GM21360 (cell line): Measurements from ENCODE around the gene PYGL.
A peak's percentile ranks its signal among the peaks of the same experiment; 100 is the strongest.

Experiments used
- ATAC-seq: cut with Tn5 transposase; IDR thresholded peaks from one replicate; pipeline ENCODE4 v1.9.1; 2021; ENCODE audit warnings: mild to moderate bottlenecking, moderate library complexity; ENCODE audit not compliant: unreplicated experiment

Gene PYGL

DNA sequence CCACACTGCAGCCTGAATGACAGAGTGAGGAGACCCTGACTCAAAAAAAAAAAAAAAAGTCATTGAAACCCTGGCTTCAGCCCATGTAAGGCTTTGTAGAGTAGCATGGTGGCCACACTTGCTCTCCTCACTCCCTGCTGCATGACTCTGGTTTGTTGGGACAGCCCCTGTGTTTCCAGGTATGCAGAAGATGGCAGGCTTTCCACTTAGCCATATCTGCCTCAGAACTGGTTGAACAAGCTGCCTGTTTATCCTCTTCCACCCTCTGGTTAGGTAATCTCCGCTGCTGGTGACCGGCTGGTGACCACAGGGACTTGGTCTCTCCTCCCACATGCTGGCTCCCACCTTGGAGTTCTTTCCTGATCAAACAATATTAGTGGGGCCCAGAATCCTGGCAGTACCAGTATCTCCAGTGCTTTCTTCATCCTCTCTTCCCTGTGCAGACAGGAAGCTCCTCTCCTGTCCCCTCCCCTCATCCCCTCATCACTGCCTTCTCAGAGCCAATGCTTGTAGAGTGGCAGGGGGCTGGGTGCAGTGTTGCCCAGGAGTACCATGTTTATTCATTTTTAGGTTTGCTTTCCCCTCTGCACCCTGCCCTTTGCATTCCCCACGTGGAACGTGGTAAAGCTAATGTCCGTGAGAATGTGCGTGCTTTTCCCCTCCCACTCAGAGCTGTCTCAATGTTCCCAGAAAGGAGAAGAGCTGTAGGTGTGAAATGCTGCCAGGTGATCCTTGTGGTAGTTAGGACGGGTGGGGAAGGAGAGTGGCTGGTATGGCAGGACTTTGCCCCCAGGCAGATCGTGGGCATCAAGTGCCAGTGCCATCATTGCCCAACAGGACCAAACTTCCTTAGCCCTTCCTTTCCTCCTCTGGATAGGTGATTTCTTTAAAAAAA, 61.1 kb downstream of the PYGL start:
- ATAC-seq = no peak

DNA sequence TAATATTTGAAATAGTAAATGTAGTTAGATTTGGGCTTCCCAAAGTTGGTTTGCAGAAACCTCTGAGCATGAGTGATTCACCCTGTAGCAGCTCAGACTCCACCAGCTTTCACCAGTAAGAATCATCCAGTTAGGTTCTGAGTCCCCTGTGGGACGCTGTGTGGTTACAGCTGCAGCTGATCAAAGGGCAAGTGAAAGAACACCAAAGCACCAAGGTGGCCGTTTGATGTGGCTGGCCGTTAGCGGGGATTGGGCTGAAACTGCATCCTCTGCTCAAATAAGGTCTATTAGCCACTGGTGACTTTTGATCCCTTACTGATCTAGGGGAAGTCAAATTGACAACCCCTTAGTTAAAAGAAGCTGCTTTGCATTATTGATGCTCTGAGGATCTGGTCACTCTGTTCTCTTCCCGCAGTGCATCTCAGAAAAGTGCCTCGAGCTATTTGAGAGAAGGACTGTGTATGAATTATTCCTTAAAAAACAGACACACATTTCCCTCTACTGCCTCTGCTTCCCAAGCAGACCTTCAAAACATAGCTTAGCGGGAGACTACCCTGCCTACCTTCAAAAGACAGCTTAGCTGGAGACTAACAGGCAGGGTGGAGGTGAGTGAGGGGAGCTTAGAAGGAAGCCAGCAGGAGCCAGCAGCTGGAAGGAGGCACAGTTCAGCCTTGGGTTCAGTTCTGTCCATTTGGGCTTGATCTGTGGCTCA, 68.8 kb downstream of the PYGL start:
- ATAC-seq = peak; percentile 93

DNA sequence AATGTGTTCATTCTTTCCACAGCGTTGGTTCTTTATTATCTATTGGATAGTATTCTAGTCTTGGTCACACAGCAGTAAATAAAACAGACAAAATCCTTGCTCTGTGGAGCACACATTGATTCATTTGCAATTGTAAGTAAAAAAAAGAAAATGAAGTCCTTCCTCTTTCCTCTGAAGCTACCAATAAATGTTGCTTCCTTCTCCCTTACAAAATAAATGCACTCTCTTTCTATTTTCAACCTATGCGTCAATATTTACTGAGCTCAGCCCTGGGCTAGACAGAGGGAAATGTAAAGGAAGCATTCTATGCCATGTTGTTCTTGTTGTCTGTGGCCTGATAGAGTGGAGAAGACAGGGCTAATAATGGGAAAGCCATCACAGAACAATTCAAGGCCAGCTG, 69.5 kb downstream of the PYGL start:
- no peak for ATAC-seq

DNA sequence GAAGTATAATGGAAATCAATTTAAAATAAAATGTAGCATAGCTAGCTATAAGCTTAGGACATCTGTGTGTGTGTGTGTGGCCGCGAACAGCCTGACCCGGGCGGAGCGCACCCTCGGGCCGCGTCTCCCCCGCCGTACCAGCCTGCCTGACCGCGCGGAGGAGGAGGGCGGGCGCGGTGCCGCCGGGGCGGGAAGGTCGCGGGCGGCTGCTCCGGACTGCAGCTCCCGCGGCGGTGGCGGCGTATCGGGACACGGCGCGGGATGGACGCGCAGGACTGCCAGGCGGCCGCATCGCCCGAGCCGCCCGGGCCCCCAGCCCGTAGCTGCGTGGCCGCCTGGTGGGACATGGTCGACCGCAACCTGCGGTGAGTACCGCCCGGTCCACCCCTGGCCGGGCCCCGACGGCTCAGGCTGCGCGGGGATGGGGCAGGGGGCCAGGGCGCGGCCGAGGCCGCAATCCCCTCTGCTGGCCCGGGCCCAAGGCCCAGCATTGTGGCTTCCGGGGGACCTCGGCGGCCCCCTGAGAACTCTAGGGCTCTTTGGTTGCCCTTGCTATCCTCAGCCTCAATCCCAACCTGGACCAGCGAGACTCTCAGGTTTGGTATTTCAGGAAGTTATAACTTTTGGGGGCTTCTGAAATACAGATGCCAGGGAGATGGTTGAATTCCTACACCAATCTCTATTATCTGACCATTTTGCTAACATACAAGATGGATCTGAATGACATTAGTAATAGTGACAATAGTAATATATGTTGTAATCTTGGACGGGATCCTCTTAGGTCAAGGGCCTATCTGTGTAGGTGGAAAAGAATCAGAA, 72.2 kb downstream of the PYGL start, which contains the start of gene ABHD12B:
Gene ABHD12B (plus strand): TSS at position 140 of the 819 bp plus-strand sequence. CDS start 122 bp downstream, at position 262.
- ATAC-seq = no peak

DNA sequence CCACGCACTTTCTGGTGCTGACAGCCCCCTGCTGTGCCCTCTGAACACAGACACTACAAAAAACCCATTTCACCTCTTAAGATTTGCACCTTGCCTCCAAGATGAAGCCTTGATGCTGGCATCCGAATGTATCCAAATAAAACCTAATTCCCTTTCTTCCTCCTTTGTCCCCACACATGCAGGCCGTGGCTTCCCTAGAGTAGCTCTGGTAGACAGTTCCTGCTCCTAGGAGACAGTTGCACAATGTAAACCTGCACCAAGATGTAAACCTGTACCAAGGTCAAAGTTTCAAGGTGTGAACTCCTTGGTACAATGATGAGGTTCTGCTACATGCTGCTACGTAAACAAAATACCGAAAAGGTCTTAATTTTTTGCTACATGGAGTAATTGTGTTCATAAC, 73.1 kb downstream of the PYGL start:
- no peak for ATAC-seq

DNA sequence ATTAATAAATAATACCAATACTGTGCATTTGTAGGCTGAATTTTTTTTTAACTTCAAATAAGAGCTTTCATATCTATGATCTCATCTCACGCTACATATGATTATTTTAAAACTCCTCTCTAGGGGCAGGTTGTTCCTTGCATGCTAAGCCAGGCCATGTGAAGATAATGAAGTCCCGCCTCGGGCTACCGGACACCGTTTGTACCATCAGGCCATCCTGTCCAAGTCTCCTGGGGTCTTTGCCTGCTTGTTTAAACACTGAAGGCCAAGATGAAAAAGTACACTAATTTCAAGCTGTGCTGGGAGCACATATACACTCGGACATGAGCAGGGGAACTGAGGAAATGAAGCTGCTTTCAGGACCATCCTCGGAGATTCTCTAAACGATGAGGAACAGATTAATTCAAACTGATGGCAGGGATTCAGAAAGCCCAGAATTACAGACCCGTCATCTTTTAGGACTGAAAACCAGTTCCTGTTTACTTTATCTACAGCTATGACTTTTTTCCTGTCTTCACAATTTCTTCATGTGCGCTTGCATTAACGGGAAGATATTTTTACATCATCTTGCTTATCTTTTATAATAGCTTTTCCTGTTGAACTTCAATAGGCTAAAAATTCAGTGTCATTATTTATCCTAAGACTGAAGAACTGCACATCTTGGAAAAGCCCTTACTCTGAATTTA, 78.7 kb downstream of the PYGL start:
- ATAC-seq = no peak

DNA sequence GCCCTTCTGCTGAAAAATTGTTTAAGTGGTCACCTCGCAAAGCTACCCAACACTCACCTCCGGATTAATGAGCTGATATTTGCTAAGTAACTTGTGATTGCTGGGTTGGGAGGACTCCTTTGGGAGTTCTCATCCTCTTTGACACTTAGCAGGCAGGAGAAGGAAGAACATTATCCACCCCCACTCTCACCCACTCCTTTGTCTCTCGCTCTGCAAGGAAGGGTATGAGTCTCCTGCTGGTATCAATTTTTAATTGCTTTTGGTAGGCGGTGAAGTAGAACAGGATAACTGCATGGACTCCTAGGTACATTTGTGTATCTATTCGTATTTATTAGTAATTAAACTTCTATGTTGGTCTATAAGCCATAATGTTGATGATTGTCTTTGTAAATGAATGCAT, 79.3 kb downstream of the PYGL start:
- ATAC-seq = no peak

DNA sequence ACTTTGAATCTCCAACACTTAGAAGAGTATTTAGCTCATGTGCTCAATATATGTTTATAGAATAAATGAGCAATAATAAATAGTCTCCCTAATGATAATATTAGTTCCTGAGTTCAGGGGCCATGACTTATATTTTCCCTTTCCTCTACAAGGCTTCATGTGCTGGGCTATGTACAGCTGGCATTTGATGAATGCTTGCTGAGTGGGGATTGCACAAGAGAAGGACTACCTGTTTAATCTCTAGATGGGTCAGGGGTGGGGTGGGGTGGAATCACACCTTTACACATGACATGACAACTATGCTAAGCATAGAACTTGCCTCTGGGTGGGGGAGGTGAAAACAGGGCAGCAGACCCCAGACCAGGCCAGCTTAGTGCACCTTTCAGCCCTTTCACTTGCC, 80.0 kb downstream of the PYGL start:
- no peak for ATAC-seq

DNA sequence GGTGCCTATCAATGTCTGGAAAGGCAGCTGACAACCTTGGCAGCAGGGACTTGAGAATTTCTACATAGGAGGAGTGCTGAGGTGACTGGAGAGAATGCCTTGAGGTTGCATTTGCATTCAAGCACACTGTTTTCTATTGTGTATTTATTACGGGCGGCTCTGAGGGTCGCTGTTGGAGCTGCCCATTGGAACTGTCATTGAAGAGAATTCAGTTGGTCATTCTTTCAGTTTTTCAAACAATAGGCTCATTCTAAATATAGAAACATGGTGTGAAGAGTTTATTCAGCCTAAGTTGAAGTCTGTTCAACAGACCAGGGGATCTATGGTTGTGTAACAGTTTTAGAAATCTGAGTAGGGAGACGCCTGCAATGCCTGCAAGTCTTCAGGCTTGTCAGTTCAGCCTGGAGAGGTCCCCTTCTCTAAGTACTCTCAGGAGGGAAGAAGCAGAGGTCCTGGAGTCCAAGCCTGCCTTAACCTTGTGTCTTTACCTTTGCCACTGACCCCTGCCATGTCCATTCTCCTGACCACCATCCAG, 82.2 kb downstream of the PYGL start:
- no peak for ATAC-seq

DNA sequence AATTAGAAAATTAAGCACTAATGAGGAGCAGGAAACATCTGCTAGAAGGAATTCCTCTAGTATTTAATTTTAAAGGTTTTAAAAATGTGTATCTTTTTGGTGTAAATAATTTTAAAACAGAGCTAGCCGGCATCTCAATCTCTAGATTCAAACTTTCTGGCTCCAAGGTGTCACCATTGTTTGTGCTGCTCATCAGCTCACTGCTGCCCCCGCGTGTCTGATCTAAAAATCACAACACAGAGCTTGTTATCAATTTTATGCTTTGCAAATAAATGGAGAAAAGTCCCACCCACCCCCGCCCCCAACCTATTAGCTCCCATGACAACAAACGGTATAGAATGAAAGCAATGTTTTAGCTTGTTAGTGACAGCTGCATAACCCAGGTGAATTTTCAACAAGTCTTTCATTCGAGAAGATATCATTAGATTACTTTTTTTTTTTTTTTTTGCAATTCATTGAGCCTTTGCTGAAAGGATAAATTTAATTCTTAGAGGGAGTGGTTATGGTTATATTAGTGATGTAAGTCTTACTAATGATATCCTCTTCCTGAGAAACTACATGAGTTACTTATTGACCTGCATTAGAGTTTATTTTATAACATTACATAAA, 83.7 kb downstream of the PYGL start:
- ATAC-seq = no peak

DNA sequence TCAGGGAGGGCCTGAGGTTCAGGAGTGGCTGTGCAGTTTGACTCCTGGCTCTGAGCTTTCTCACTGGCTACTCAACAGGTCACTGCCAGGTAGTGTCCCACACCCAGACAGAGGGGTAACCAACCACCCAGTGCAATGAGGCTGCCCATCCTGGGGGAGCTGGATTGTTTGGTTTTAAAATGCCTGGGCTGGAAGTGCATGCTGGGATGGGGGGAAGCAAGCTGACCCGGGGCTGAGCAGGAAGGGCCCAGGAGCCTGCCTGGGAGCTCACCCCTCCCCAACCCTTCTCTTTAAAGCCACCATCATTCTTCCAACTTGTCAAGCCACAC, 85.0 kb downstream of the PYGL start:
- no peak for ATAC-seq

DNA sequence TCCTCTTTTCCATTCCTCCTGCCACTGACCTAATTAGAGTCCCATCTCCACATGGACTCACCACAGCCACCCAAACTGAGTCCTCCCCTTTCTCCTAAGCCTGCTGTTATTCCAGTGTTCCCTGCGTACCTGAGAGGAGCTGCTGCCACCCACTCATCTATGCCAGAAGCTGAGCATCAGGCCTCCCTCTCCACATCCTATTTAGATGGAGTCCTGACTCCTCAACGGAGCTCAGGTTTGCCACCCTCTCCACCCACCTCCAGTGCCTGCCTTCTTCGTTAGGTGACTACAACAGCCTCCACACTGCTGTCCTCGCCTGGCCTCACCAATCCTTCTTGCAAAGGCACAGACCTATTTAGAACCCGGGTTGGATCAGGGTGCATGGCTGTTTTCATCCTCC, 87.6 kb downstream of the PYGL start:
- no peak for ATAC-seq

DNA sequence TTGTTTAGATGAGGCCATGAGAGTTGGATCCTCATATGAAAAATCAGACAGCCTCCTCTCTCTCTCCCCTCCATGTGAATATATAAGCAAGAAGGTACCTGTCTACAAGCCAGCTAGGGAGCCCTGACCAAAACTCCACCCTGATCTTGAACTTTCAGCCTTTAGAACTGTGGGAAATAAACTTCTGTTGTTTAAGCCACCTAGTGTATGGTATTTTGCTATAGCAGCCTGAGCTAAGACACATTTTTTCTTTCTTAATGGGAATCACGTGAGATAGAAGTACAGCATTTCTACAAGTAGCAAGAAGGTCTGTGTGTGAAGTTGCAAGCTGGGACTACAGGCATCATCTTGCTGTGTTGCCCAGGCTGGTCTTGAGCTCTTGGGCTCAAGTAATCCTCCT, 88.7 kb downstream of the PYGL start:
- ATAC-seq = no peak
